HCT116 (cell line): ENCODE measurements around the gene DGKB. TPM values are rescaled to one million over a fixed set of nuclear protein-coding genes. Genes with fewer than 3 reads are reported as not detected.

Experiments used
- ATAC-seq: fragments of 200-7000 bp; cut with Tn5 transposase; 2 replicates; pipeline ENCODE4 v1.9.1; 2020; ENCODE audit warnings: mild to moderate bottlenecking, moderate library complexity
- BruUV-seq: library from RNA; stranded (reverse); fragments of 400-500 nt; replicated peaks from 2 replicates; lab custom pipeline; 2021; lab: Mats Ljungman, UMichigan
- CTCF ChIA-PET: fragments of 300-600 bp; sonication (Branson Sonifier 250); formaldehyde crosslinking; loops from one replicate; lab custom pipeline; 2021; ENCODE audit warnings: antibody characterized with exemption; lab: Charles Lee
- POLR2A ChIA-PET: fragments of 300-600, 350-600 bp; sonication (Branson Sonifier 250); formaldehyde crosslinking; loops from one replicate; lab custom pipeline; 2021; ENCODE audit warnings: antibody characterized with exemption; lab: Charles Lee
- RAD21 ChIA-PET, 2 experiments: fragments of 300-600 bp; sonication (Branson Sonifier 250); formaldehyde crosslinking; loops; one replicate each; lab custom pipeline; 2023; ENCODE audit warnings: low total read pairs in 2 of 2; ENCODE audit not compliant: uncharacterized antibody in 2 of 2, unreplicated experiment in 2 of 2, low non-redundant PET in 1 of 2; lab: Charles Lee
- DNase-seq: peaks from one replicate; pipeline ENCODE4 v3.0.0-alpha.2; 2010; ENCODE audit warnings: low read depth, low spot score
- H2AFZ ChIP-seq: fragments of 200-600 bp; shearing (Covaris generic), sonication (generic); 2 replicates; pipeline ENCODE4 v1.6.1; 2017; ENCODE audit warnings: low read depth, mixed run types, mixed read lengths, antibody characterized with exemption, low read length; ENCODE audit not compliant: poor library complexity, severe bottlenecking
- H3K27ac ChIP-seq: 2 replicates; pipeline ENCODE4 v1.5.1; 2012; ENCODE audit warnings: low read depth, low read length
- H3K27me3 ChIP-seq: fragments of 200-600 bp; sonication (generic); 2 replicates; pipeline ENCODE4 v1.6.1; 2016; ENCODE audit warnings: mixed run types, low read length, mixed read lengths; ENCODE audit not compliant: insufficient read depth
- H3K36me3 ChIP-seq, 2 experiments: fragments of 200-500 bp in 1 of 2; fragments of 200-600 bp in 1 of 2; sonication (Bioruptor generic) in 1 of 2; sonication (generic) in 1 of 2; 2 replicates each; pipeline versions ENCODE4 v1.5.1 to v1.6.1; 2014 to 2016; ENCODE audit warnings: low read length in 2 of 2, inconsistent platforms in 1 of 2, mixed read lengths in 1 of 2, mixed run types in 1 of 2; ENCODE audit not compliant: insufficient read depth in 2 of 2, control insufficient read depth in 1 of 2
- H3K4me1 ChIP-seq, 2 experiments: fragments of 200-600 bp in 1 of 2; sonication (generic) in 1 of 2; 2 replicates each; pipeline versions ENCODE4 v1.5.1 to v1.6.1; 2012 to 2017; ENCODE audit warnings: low read length in 2 of 2, inconsistent platforms in 1 of 2, mild to moderate bottlenecking in 1 of 2, mixed read lengths in 1 of 2, mixed run types in 1 of 2, moderate library complexity in 1 of 2; ENCODE audit not compliant: insufficient read depth in 2 of 2, control insufficient read depth in 1 of 2
- H3K4me2 ChIP-seq: fragments of 200-600 bp; sonication (generic); 2 replicates; pipeline ENCODE4 v1.6.1; 2017; ENCODE audit warnings: mixed run types, low read length, mixed read lengths
- H3K4me3 ChIP-seq, 2 experiments: fragments of 200-600 bp in 1 of 2; sonication (generic) in 1 of 2; replicated peaks in 1 of 2; 2 replicates each; pipeline ENCODE4 v1.5.1; 2011 to 2016; ENCODE audit warnings: low read length in 2 of 2, control low read depth in 1 of 2, low read depth in 1 of 2, mild to moderate bottlenecking in 1 of 2, mixed read lengths in 1 of 2, mixed run types in 1 of 2
- H3K79me2 ChIP-seq: fragments of 200-600 bp; sonication (generic); 2 replicates; pipeline ENCODE4 v1.6.1; 2017; ENCODE audit warnings: mild to moderate bottlenecking, mixed run types, low read length, moderate library complexity, mixed read lengths; ENCODE audit not compliant: insufficient read depth
- H3K9ac ChIP-seq: fragments of 200-600 bp; sonication (generic); 2 replicates; pipeline ENCODE4 v1.6.1; 2016; ENCODE audit warnings: low read length, mixed read lengths
- H3K9me2 ChIP-seq: fragments of 200-600 bp; sonication (generic), shearing (Covaris generic); 2 replicates; pipeline ENCODE4 v1.6.1; 2017; ENCODE audit warnings: mixed run types, mild to moderate bottlenecking, moderate library complexity; ENCODE audit not compliant: insufficient read depth
- H3K9me3 ChIP-seq, 2 experiments: fragments of 200-500 bp in 1 of 2; fragments of 200-600 bp in 1 of 2; sonication (Bioruptor generic) in 1 of 2; sonication (generic) in 1 of 2; 2 replicates each; pipeline ENCODE4 v1.6.1; 2014 to 2017; ENCODE audit warnings: low read length in 2 of 2, mixed read lengths in 2 of 2, inconsistent platforms in 1 of 2, low read depth in 1 of 2, mild to moderate bottlenecking in 1 of 2, mixed run types in 1 of 2, moderate library complexity in 1 of 2; ENCODE audit not compliant: control insufficient read depth in 1 of 2, insufficient read depth in 1 of 2
- H4K20me1 ChIP-seq: fragments of 200-600 bp; sonication (generic), shearing (Covaris generic); 2 replicates; pipeline ENCODE4 v1.6.1; 2017; ENCODE audit warnings: mixed run types, mild to moderate bottlenecking, moderate library complexity; ENCODE audit not compliant: insufficient read depth
- CBX3 ChIP-seq: IDR thresholded peaks from 2 replicates; pipeline ENCODE4 v1.6.1; 2012; ENCODE audit warnings: low read depth
- CEBPB ChIP-seq: IDR thresholded peaks from 2 replicates; pipeline ENCODE4 v1.6.1; 2012; ENCODE audit warnings: low read depth
- EZH2 ChIP-seq: fragments of 200-600 bp; sonication (generic); IDR thresholded peaks from 2 replicates; pipeline ENCODE4 v1.6.1; 2017; ENCODE audit warnings: antibody characterized with exemption, mixed run types
- EZH2phosphoT487 ChIP-seq: fragments of 200-600 bp; IDR thresholded peaks from 2 replicates; pipeline ENCODE4 v1.6.1; 2018; ENCODE audit warnings: antibody characterized with exemption, borderline replicate concordance
- FOSL1 ChIP-seq: IDR thresholded peaks from 2 replicates; pipeline ENCODE4 v1.6.1; 2012; ENCODE audit warnings: low read depth
- JUND ChIP-seq: IDR thresholded peaks from 2 replicates; pipeline ENCODE4 v1.6.1; 2012
- MAX ChIP-seq: IDR thresholded peaks from 2 replicates; pipeline ENCODE4 v1.6.1; 2012
- POLR2A ChIP-seq: IDR thresholded peaks from 2 replicates; pipeline ENCODE4 v1.7.0; 2011; ENCODE audit warnings: borderline replicate concordance; ENCODE audit not compliant: insufficient read depth, insufficient read length; ENCODE audit errors: extremely low read depth
- POLR2AphosphoS5 ChIP-seq: IDR thresholded peaks from 2 replicates; pipeline ENCODE4 v1.6.1; 2011; ENCODE audit warnings: mild to moderate bottlenecking, low read depth, low read length, moderate library complexity
- SIN3A ChIP-seq: IDR thresholded peaks from 2 replicates; pipeline ENCODE4 v1.6.1; 2012; ENCODE audit warnings: low read depth
- SP1 ChIP-seq: IDR thresholded peaks from 2 replicates; pipeline ENCODE4 v1.6.1; 2012; ENCODE audit warnings: low read depth
- ZBTB33 ChIP-seq: IDR thresholded peaks from 2 replicates; pipeline ENCODE4 v1.6.1; 2011; ENCODE audit warnings: mild to moderate bottlenecking, low read length, moderate library complexity; ENCODE audit not compliant: insufficient replicate concordance; ENCODE audit errors: extremely low read depth
- ZFX ChIP-seq: fragments of 450-650 bp; IDR thresholded peaks from 2 replicates; pipeline ENCODE4 v1.6.1; 2017
- intact Hi-C: fragments of 100-400 bp; cut with micrococcal nuclease; formaldehyde crosslinking; loops from 2 replicates; pipeline ENCODE4 v1.10.0; 2022
- total RNA-seq: library from RNA; stranded (reverse); gene quantifications from one replicate; pipeline ENCODE4 v1.2.1, GENCODE V29; 2021; ENCODE audit not compliant: unreplicated experiment

The DGKB gene
- total RNA-seq, 1 experiment from 2014 or later = 0.05 TPM

GRCh38 chr7:14843755-14844154 lies 58.8 kb downstream of the DGKB start (continued):
- TF ChIP-seq MAX (no peak), ZFX (no peak)

GRCh38 chr7:14842523-14842922 lies 60.0 kb downstream of the DGKB start:
- no peak for TF ChIP-seq CEBPB
- TF ChIP-seq POLR2A = no peak
- Histone ChIP-seq H3K4me2 (no peak overlapping the region), H3K9ac (no peak overlapping the region), H3K4me3 (no peak overlapping the region), H3K4me1 (no peaks in the 10 kb centered on the region), H3K79me2 (no peaks in the 10 kb centered on the region), H3K9me3 (no peaks in the 10 kb centered on the region), H2AFZ (no peak overlapping the region), H3K36me3 (no peaks in the 10 kb centered on the region), H4K20me1 (no peaks in the 10 kb centered on the region), H3K9me2 (no peaks in the 10 kb centered on the region), H3K27me3 (no peaks in the 10 kb centered on the region), H3K27ac (no peak overlapping the region)
- POLR2A ChIA-PET = no interaction called here
- ATAC-seq = no peak
- intact Hi-C loops = no loop called here
- RAD21 ChIA-PET = no interaction called here
- DNase-seq = no peak
- BruUV-seq = no TSS peak
- CTCF ChIA-PET = no interaction called here

GRCh38 chr7:14841869-14842268 lies 60.7 kb downstream of the DGKB start:
- no peak overlapping the region for H3K4me3 ChIP-seq
- DNase-seq (no peak), ATAC-seq (no peak)
- no peak overlapping the region for H3K27ac ChIP-seq
- H3K9ac ChIP-seq = no peak overlapping the region
- no peaks in the 10 kb centered on the region for H3K79me2 ChIP-seq
- H3K9me2 ChIP-seq = no peaks in the 10 kb centered on the region
- ChIA-PET POLR2A (no interaction called here), CTCF (no interaction called here), RAD21 (no interaction called here)
- H3K9me3 ChIP-seq = no peaks in the 10 kb centered on the region
- no peaks in the 10 kb centered on the region for H3K27me3 ChIP-seq
- H3K36me3 ChIP-seq = no peaks in the 10 kb centered on the region
- BruUV-seq = no TSS peak
- no peak overlapping the region for H2AFZ ChIP-seq
- no peak overlapping the region for H3K4me2 ChIP-seq
- no peaks in the 10 kb centered on the region for H4K20me1 ChIP-seq
- no peak for TF ChIP-seq JUND
- no peak for TF ChIP-seq EZH2
- TF ChIP-seq ZBTB33 = no peak
- no peak for TF ChIP-seq POLR2AphosphoS5
- TF ChIP-seq CBX3 = no peak
- TF ChIP-seq SP1 = no peak
- TF ChIP-seq SIN3A = no peak
- TF ChIP-seq FOSL1 = no peak
- no peak for TF ChIP-seq EZH2phosphoT487
- H3K4me1 ChIP-seq = peaks cover 0 to 2% of the 10 kb centered on the region in 2 experiments; a peak in 1 of 4 replicates
- intact Hi-C loops = no loop called here
